ENCODE data around the gene LVRN.

The LVRN gene

GRCh38 chr5:116046261-116046660 is 84.0 kb downstream of the LVRN start:
- no peaks in the 10 kb centered on the region for H3K36me3 ChIP-seq (replicated peaks)
- in situ Hi-C loops (cut with HindIII; ENCODE audit: low pct_ligation_motif_present, low sequenced_read_pairs): no loop called here
- H3K4me3 ChIP-seq (ENCODE audit: low read depth, low read length): no peak overlapping the region
- no peak overlapping the region for H3K27ac ChIP-seq
- TF ChIP-seq CTCF (IDR thresholded peaks at IDR 0.05; ENCODE audit: low read depth, low read length, missing control alignments): no peak
- DNase-seq: no peak
- H3K27me3 ChIP-seq (replicated peaks): no peaks in the 10 kb centered on the region

- TF ChIP-seq CTCF (IDR thresholded peaks at IDR 0.05; ENCODE audit: low read depth, low read length, missing control alignments): no peak
Observed at GRCh38 chr5:116046823-116047222, 84.5 kb downstream of the LVRN start.

GRCh38 chr5:116058346-116058936 is 96.2 kb downstream of the LVRN start:
- no peak for TF ChIP-seq CTCF (IDR thresholded peaks at IDR 0.05; ENCODE audit: low read depth, low read length, missing control alignments)
- Histone ChIP-seq H3K4me3 (ENCODE audit: low read depth, low read length) (no peak overlapping the region), H3K27me3 (replicated peaks) (no peaks in the 10 kb centered on the region), H3K36me3 (replicated peaks) (no peaks in the 10 kb centered on the region), H3K27ac (no peak overlapping the region)
- in situ Hi-C loops (cut with HindIII; ENCODE audit: low pct_ligation_motif_present, low sequenced_read_pairs): loop anchor here (25.0 kb wide), 1 partner anchor 171 kb away; no protein-coding TSS in a partner anchor
- DNase-seq: no peak

More at GRCh38 chr5:116046823-116047222, 84.5 kb downstream of the LVRN start:
- Histone ChIP-seq H3K36me3 (replicated peaks) (no peaks in the 10 kb centered on the region), H3K4me3 (ENCODE audit: low read depth, low read length) (no peak overlapping the region), H3K27ac (no peak overlapping the region), H3K27me3 (replicated peaks) (no peaks in the 10 kb centered on the region)
- DNase-seq: no peak
- in situ Hi-C loops (cut with HindIII; ENCODE audit: low pct_ligation_motif_present, low sequenced_read_pairs): no loop called here

- no peak overlapping the region for H3K4me3 ChIP-seq (ENCODE audit: low read depth, low read length)
- no peak overlapping the region for H3K27ac ChIP-seq
- no peaks in the 10 kb centered on the region for H3K27me3 ChIP-seq (replicated peaks)
- in situ Hi-C loops (cut with HindIII; ENCODE audit: low pct_ligation_motif_present, low sequenced_read_pairs): loop anchor here (25.0 kb wide), 1 partner anchor 175 kb away; no protein-coding TSS in a partner anchor
- no peaks in the 10 kb centered on the region for H3K36me3 ChIP-seq (replicated peaks)
- no peak for DNase-seq
- no peak for TF ChIP-seq CTCF (IDR thresholded peaks at IDR 0.05; ENCODE audit: low read depth, low read length, missing control alignments)
Observed at GRCh38 chr5:116062352-116062751, 100.1 kb downstream of the LVRN start.

GRCh38 chr5:116063950-116064349 is 101.7 kb downstream of the LVRN start:
- TF ChIP-seq CTCF (IDR thresholded peaks at IDR 0.05; ENCODE audit: low read depth, low read length, missing control alignments): no peak
- no peak for DNase-seq
- in situ Hi-C loops (cut with HindIII; ENCODE audit: low pct_ligation_motif_present, low sequenced_read_pairs): loop anchor here (25.0 kb wide), 1 partner anchor 177 kb away; no protein-coding TSS in a partner anchor
- H3K4me3 ChIP-seq (ENCODE audit: low read depth, low read length): no peak overlapping the region
- H3K27ac ChIP-seq: no peak overlapping the region
- no peaks in the 10 kb centered on the region for H3K27me3 ChIP-seq (replicated peaks)
- H3K36me3 ChIP-seq (replicated peaks): no peaks in the 10 kb centered on the region

All from brain microvascular endothelial cell (primary cell).